H1 (cell line): ENCODE measurements around the gene CDK5.

Experiments used
- CTCF ChIP-seq, 3 experiments: IDR thresholded peaks; 1 replicate in 2 of 3; 2 replicates in 1 of 3; pipeline versions ENCODE4 v1.5.1 to v1.6.1; 2011; ENCODE audit warnings: low read length in 3 of 3, mild to moderate bottlenecking in 3 of 3, inconsistent platforms in 2 of 3, low read depth in 1 of 3, moderate library complexity in 1 of 3; ENCODE audit not compliant: insufficient read depth in 1 of 3; ENCODE audit errors: control extremely low read depth in 1 of 3
- EP300 ChIP-seq, 2 experiments: IDR thresholded peaks; 1 replicate in 1 of 2; 2 replicates in 1 of 2; pipeline ENCODE4 v1.6.1; 2011 to 2012; ENCODE audit warnings: low read depth in 2 of 2, low read length in 2 of 2, mild to moderate bottlenecking in 2 of 2, borderline replicate concordance in 1 of 2, inconsistent platforms in 1 of 2, moderate library complexity in 1 of 2
- POLR2A ChIP-seq, 2 experiments: IDR thresholded peaks; 1 replicate in 1 of 2; 2 replicates in 1 of 2; pipeline ENCODE4 v1.6.1; 2011; ENCODE audit warnings: low read depth in 2 of 2, low read length in 2 of 2, mild to moderate bottlenecking in 2 of 2; ENCODE audit errors: control extremely low read depth in 1 of 2
- POLR2AphosphoS5 ChIP-seq: IDR thresholded peaks from 2 replicates; pipeline ENCODE4 v1.6.1; 2011; ENCODE audit warnings: low read depth, low read length
- RAD21 ChIP-seq, 2 experiments: IDR thresholded peaks in 1 of 2; conservative IDR thresholded peaks in 1 of 2; 2 replicates each; pipeline ENCODE4 v1.6.1; 2011; ENCODE audit warnings: low read depth in 2 of 2, low read length in 2 of 2, improper control_type of control experiment in 1 of 2, inconsistent platforms in 1 of 2, mild to moderate bottlenecking in 1 of 2, moderate library complexity in 1 of 2
- SP2 ChIP-seq: IDR thresholded peaks from 2 replicates; pipeline ENCODE4 v1.6.1; 2012; ENCODE audit warnings: mild to moderate bottlenecking, low read length, inconsistent platforms
- TAF1 ChIP-seq: IDR thresholded peaks from 2 replicates; pipeline ENCODE4 v1.6.1; 2011; ENCODE audit warnings: mild to moderate bottlenecking, low read depth, low read length
- USF2 ChIP-seq: IDR thresholded peaks from 2 replicates; pipeline ENCODE4 v1.6.1; 2011; ENCODE audit warnings: low read length, improper control_type of control experiment
- YY1 ChIP-seq: IDR thresholded peaks from 2 replicates; pipeline ENCODE4 v1.6.1; 2011; ENCODE audit warnings: low read depth, mild to moderate bottlenecking, low read length
- ZNF274 ChIP-seq: IDR thresholded peaks from 2 replicates; pipeline ENCODE4 v1.7.0; 2012; ENCODE audit warnings: low read length, borderline replicate concordance; ENCODE audit errors: extremely low read depth

- TF ChIP-seq USF2 = no peak
- TF ChIP-seq SP2 = no peak
- no peak for TF ChIP-seq POLR2A (IDR thresholded peaks at IDR 0.05; ENCODE audit: control extremely low read depth in 1 of 2, low read depth in 2 of 2, low read length in 2 of 2)
- no peak for TF ChIP-seq ZNF274
- no peak for TF ChIP-seq POLR2AphosphoS5
- TF ChIP-seq CTCF (IDR thresholded peaks at IDR 0.05; ENCODE audit: control extremely low read depth in 1 of 3, insufficient read depth in 1 of 3, low read depth in 1 of 3, low read length in 3 of 3) = no peak
- no peak for TF ChIP-seq YY1
- no peak for TF ChIP-seq TAF1
- TF ChIP-seq EP300 (IDR thresholded peaks at IDR 0.05; ENCODE audit: borderline replicate concordance in 1 of 2, low read depth in 2 of 2, low read length in 2 of 2) = no peak
- TF ChIP-seq RAD21 (IDR thresholded peaks at IDR 0.05 in 1 of 2, conservative IDR thresholded peaks at IDR 0.05 in 1 of 2; ENCODE audit: low read depth in 2 of 2, low read length in 2 of 2) = no peak
These were observed 26.1 kb upstream of the CDK5 start for GRCh38 chr7:151083824-151084160.
